Sigmoid colon (tissue), 7 donors: ENCODE data around the gene HOXD1. TPM values are rescaled to one million over a fixed set of nuclear protein-coding genes. Genes with fewer than 3 reads are reported as not detected.

Source experiments
- DNase-seq: peaks from one replicate; pipeline ENCODE4 v3.0.0-alpha.2; 2019
- H3K27ac ChIP-seq, 4 donors: fragments of 200-600 bp; sonication (generic); one replicate each; pipeline ENCODE4 v1.5.1; 2016 to 2019; ENCODE audit warnings: mild to moderate bottlenecking in 1 of 4
- H3K27me3 ChIP-seq, 3 donors: fragments of 200-600 bp; sonication (generic); one replicate each; pipeline ENCODE4 v1.5.1; 2019; ENCODE audit warnings: mild to moderate bottlenecking in 1 of 3
- H3K36me3 ChIP-seq, 4 donors: fragments of 200-600 bp; sonication (generic); one replicate each; pipeline ENCODE4 v1.5.1; 2016 to 2019
- H3K4me1 ChIP-seq, 4 donors: fragments of 200-600 bp; sonication (generic); one replicate each; pipeline ENCODE4 v1.5.1; 2017 to 2019
- H3K4me3 ChIP-seq, 4 donors: fragments of 200-600 bp; sonication (generic); one replicate each; pipeline ENCODE4 v1.5.1; 2017 to 2019; ENCODE audit warnings: mild to moderate bottlenecking in 2 of 4, moderate library complexity in 1 of 4
- H3K9me3 ChIP-seq, 4 donors: fragments of 200-600 bp in 3 of 4; sonication (generic) in 3 of 4; one replicate each; pipeline versions ENCODE4 v1.5.1 to v1.6.1; 2013 to 2019
- EP300 ChIP-seq, 4 donors: sonication (generic); formaldehyde crosslinking; IDR thresholded peaks; one replicate each; pipeline ENCODE4 v1.6.1; 2017; ENCODE audit warnings: antibody characterized with exemption in 4 of 4
- POLR2A ChIP-seq, 2 donors: fragments of 450-650 bp; IDR thresholded peaks; one replicate each; pipeline ENCODE4 v1.6.1; 2016; ENCODE audit warnings: antibody characterized with exemption in 2 of 2, mild to moderate bottlenecking in 2 of 2, moderate library complexity in 2 of 2
- POLR2AphosphoS5 ChIP-seq, 4 donors: sonication (generic); formaldehyde crosslinking; IDR thresholded peaks; one replicate each; pipeline ENCODE4 v1.6.1; 2017; ENCODE audit warnings: antibody characterized with exemption in 4 of 4
- WGBS, 2 donors: extraction: QIAGEN DNeasy Blood & Tissue Kit; methylation state at CpG; one replicate each; pipeline ENCODE4 v1.1.7; 2013; 5-methylcytosine and 5-hydroxymethylcytosine counted together
- intact Hi-C: fragments of 100-400 bp; cut with DNase I; formaldehyde crosslinking; loops from one replicate; pipeline ENCODE4 v1.15.1; 2023
- polyA plus RNA-seq, 3 donors: library from polyadenylated mRNA; stranded (reverse); fragments of 200-250 nt; gene quantifications; one replicate each; pipeline ENCODE4 v1.2.3, GENCODE V29; 2013
- total RNA-seq, 4 donors: library from RNA; depleted of rRNA; stranded (reverse); fragments of >200 nt; gene quantifications; one replicate each; pipeline ENCODE4 v1.1.0, GENCODE V29; 2016
- TF ChIP-seq, protein P1 (sequence below), 4 experiments: fragments of 450-650 bp in 3 of 4; fragments of 200-600 bp in 1 of 4; IDR thresholded peaks; one replicate each; pipeline ENCODE4 v1.5.1; 2016 to 2019; ENCODE audit warnings: antibody characterized with exemption in 4 of 4, mild to moderate bottlenecking in 3 of 4, moderate library complexity in 2 of 4
- donor health status: healthy with polysubstance abuse.
- donor health status: Bipolar disorder and iron deficiency.
- donor health status: healthy.

HOXD1 gene
- under 1 TPM in 3 of 4 donors, not detected in 1; 0.16 to 0.71 (median 0.41) TPM for total RNA-seq
- polyA plus RNA-seq: 1 to 10 TPM; 3.1 to 4.2 (median 3.6) TPM

DNA sequence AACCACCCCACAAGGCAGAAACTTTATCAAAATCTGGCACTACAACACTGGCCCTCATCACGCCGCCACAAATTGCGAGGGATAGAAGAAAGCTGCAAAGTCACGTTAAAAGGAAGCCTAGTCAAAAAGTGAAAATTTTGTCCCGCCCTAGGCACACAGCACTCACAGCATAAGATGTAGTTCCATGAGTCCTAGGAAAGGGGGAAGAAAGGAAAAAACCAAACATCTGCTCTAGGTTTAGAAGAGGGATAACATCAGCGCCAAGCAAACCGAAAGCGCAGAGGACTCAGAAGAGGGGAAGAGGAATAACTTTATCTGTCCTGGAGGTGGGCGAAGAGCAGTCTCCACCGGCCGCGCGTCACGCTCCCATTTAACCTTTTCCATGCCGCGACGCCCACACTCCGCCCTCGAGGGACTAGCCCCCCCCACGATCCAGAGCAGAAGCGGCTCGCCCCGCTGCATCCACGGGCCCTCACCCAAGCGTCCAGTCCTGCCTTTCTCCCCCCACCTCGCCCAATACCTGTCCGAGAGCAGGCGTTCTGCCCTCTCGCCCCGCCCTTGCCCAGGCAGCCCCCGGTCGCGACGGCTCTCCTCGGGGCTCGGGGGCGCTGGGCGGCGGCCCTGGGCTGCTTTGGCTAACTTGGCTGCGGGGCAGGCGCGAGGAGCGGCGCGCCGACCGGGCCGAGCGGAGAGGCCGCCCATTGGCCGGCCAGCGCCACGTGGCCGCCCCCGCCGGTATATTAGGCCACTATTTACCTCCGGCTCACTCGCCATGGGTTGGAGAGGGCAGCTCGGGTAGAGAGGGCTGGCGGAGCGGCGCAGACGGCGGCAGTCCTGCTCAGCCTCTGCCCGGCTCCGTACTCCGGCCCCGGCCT, at the start of gene HOXD1:
Gene HOXD1, plus strand, starts transcription at position 770 of the 875 bp plus-strand sequence. CDS start 134 bp downstream, outside the sequence.
- H3K27ac ChIP-seq: peak within 1 kb of the TSS; percentile 9 to 54 (median 28)
- peaks cover 31 to 93% (median 59%) of the 10 kb centered on the region in 3 donors for H3K27me3 ChIP-seq
- peak within 1 kb of the TSS; percentile 35 to 55 (median 52) for H3K4me3 ChIP-seq
- H3K9me3 ChIP-seq: no peaks in the 10 kb centered on the region
- intact Hi-C loops: no loop called here
- TF ChIP-seq POLR2AphosphoS5 (IDR thresholded peaks at IDR 0.05) (peak in 3 of 4 donors; percentile 51 to 55 (median 54)), EP300 (IDR thresholded peaks at IDR 0.05) (no peak)
- TF ChIP-seq, protein P1, sequence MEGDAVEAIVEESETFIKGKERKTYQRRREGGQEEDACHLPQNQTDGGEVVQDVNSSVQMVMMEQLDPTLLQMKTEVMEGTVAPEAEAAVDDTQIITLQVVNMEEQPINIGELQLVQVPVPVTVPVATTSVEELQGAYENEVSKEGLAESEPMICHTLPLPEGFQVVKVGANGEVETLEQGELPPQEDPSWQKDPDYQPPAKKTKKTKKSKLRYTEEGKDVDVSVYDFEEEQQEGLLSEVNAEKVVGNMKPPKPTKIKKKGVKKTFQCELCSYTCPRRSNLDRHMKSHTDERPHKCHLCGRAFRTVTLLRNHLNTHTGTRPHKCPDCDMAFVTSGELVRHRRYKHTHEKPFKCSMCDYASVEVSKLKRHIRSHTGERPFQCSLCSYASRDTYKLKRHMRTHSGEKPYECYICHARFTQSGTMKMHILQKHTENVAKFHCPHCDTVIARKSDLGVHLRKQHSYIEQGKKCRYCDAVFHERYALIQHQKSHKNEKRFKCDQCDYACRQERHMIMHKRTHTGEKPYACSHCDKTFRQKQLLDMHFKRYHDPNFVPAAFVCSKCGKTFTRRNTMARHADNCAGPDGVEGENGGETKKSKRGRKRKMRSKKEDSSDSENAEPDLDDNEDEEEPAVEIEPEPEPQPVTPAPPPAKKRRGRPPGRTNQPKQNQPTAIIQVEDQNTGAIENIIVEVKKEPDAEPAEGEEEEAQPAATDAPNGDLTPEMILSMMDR (IDR thresholded peaks at IDR 0.05): no peak
- H3K4me1 ChIP-seq: peaks cover 0 to 30% (median 26%) of the 10 kb centered on the region in 4 donors
- 1% methylated on average over 68 of the region's 68 CpGs for WGBS, 2 donors
- DNase-seq: no peak
- H3K36me3 ChIP-seq: no peaks in the 10 kb centered on the region

DNA sequence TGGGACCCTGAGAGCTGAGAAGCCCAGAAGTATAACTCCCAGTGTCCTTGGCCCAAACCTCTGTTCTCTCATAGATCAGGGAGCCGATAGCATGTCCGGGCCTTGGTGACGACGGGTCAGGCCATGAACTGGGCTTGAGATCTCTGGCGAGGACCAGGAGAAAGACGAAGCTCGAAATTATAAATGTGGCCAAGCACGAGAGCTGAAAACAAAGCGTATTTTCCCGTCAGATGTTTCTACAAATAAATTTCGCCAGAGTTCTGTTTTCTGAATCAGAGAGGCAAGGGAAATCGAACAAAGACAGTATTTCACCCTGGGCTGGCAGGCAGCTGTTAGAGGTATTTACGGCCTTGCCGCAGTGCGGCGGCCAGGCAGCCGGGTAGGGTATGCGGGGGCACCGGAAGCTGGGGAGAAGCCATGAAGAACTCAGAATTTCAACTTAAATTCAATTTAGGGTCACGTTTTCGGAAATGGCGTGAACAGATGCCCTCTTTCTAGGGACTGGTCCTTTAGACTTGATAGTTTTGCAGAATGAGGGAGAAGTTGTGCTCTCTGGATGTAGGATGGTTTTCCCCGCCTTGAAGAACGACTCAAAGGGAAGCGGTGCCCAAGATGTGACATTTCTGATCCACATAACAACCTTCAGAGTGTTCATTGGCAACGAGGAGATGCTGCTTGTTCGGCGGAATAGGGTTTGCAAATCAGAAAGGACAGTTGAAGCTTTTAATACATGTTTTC, 49.4 kb upstream of the HOXD1 start:
- Histone ChIP-seq H3K4me3 (peak overlapping the region in 3 of 4 donors; percentile 0 to 5 (median 4)), H3K27ac (peak overlapping the region; percentile 49 to 87 (median 56))

DNA sequence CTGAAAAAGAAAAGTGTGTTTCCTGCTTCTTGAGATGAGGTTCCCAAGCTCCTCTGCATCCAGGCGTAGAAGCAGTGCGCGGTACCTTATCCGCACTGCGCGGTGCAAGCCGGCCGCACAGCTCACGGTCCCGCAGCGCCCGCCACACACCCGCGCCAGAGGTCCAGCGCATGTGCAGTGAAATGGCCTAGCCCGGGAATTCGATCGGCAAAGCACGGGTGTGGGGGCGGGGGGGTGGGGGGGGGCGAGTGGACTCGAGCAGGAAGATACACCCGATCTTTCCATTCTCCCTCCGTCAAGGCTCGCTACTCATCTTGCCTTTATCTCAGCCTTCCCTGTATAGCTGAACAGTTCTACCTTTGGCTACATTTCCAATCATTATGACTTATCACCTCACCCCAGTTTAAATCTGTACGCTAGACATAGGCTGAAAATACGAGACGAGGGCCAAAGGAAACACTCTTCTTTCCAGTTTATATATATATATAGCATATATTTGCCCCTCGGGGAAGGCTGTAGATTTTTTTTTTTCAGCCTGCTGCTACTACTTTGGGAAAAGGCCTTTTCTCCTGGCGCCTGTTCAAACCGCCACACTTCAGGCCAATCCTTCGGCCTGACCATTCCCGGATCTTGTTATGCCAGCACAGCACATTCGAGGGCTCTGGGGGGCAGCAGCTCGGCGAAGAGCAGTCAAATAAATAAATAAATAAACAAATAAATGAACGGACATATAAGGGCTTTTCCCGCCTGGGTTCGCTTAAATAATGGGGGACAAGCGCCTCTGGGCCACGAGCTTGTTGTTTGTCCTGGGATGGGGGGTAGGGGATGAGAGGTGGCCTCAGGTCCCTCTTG, 48.6 kb upstream of the HOXD1 start:
- 39 to 58% methylated on average over 41 of the region's 41 CpGs for WGBS, 2 donors
- TF ChIP-seq, protein P1 (IDR thresholded peaks at IDR 0.05): no peak
- no peak for TF ChIP-seq POLR2AphosphoS5 (IDR thresholded peaks at IDR 0.05)
- TF ChIP-seq EP300 (IDR thresholded peaks at IDR 0.05): no peak
- TF ChIP-seq POLR2A (IDR thresholded peaks at IDR 0.05): no peak
- Histone ChIP-seq H3K36me3 (no peaks in the 10 kb centered on the region), H3K4me3 (peak overlapping the region; percentile 39 to 52 (median 50)), H3K4me1 (peaks cover 0 to 36% (median 29%) of the 10 kb centered on the region in 4 donors), H3K27me3 (peaks cover 3 to 69% (median 53%) of the 10 kb centered on the region in 3 donors), H3K9me3 (no peaks in the 10 kb centered on the region), H3K27ac (peak overlapping the region; percentile 49 to 87 (median 54))
- peak; percentile 75 for DNase-seq
- intact Hi-C loops: loop anchor here (1.0 to 10.0 kb wide), 3 partner anchors 315 to 1007 kb away; no protein-coding TSS in a partner anchor

More for the DNA sequence above, 49.4 kb upstream of the HOXD1 start:
- no peaks in the 10 kb centered on the region for H3K36me3 ChIP-seq
- H3K4me1 ChIP-seq: peaks cover 0 to 39% (median 30%) of the 10 kb centered on the region in 4 donors
- TF ChIP-seq EP300 (IDR thresholded peaks at IDR 0.05) (no peak), POLR2A (IDR thresholded peaks at IDR 0.05) (no peak), POLR2AphosphoS5 (IDR thresholded peaks at IDR 0.05) (no peak)
- TF ChIP-seq, protein P1 (IDR thresholded peaks at IDR 0.05): no peak
- peaks cover 3 to 73% (median 58%) of the 10 kb centered on the region in 3 donors for H3K27me3 ChIP-seq
- H3K9me3 ChIP-seq: no peaks in the 10 kb centered on the region
- intact Hi-C loops: loop anchor here (5.0 kb wide), 1 partner anchor 1008 kb away; no protein-coding TSS in a partner anchor
- WGBS, 2 donors: 45 to 64% methylated on average over 28 of the region's 28 CpGs
- DNase-seq: peak; percentile 63
